ENCODE results near the gene MYO3B.

The MYO3B gene

GRCh38 chr2:170313347-170313991, 135.5 kb downstream of the MYO3B start:
- in situ Hi-C loops (cut with MboI; ENCODE audit: low pct_unique_long_range_greater_than_20kb, low sequenced_read_pairs) = no loop called here
- no peak for DNase-seq

- DNase-seq = no peak
- in situ Hi-C loops (cut with MboI; ENCODE audit: low pct_unique_long_range_greater_than_20kb, low sequenced_read_pairs) = no loop called here
Observed at GRCh38 chr2:170313992-170314348, 136.0 kb downstream of the MYO3B start.

- no peak for DNase-seq
- in situ Hi-C loops (cut with MboI; ENCODE audit: low pct_unique_long_range_greater_than_20kb, low sequenced_read_pairs) = no loop called here
Observed at GRCh38 chr2:170314744-170315447, 136.9 kb downstream of the MYO3B start.

- in situ Hi-C loops (cut with MboI; ENCODE audit: low pct_unique_long_range_greater_than_20kb, low sequenced_read_pairs) = no loop called here
- no peak for DNase-seq
Observed at GRCh38 chr2:170320948-170321347, 143.0 kb downstream of the MYO3B start.

- DNase-seq = no peak
- in situ Hi-C loops (cut with MboI; ENCODE audit: low pct_unique_long_range_greater_than_20kb, low sequenced_read_pairs) = no loop called here
Observed at GRCh38 chr2:170321526-170321925, 143.6 kb downstream of the MYO3B start.

- in situ Hi-C loops (cut with MboI; ENCODE audit: low pct_unique_long_range_greater_than_20kb, low sequenced_read_pairs) = no loop called here
- no peak for DNase-seq
Observed at GRCh38 chr2:170322140-170322766, 144.3 kb downstream of the MYO3B start.

GRCh38 chr2:170323743-170324142, 145.8 kb downstream of the MYO3B start:
- in situ Hi-C loops (cut with MboI; ENCODE audit: low pct_unique_long_range_greater_than_20kb, low sequenced_read_pairs) = no loop called here
- DNase-seq = no peak

GRCh38 chr2:170324640-170325046, 146.7 kb downstream of the MYO3B start:
- in situ Hi-C loops (cut with MboI; ENCODE audit: low pct_unique_long_range_greater_than_20kb, low sequenced_read_pairs) = no loop called here
- DNase-seq = peak; percentile 53

- no peak for DNase-seq
- in situ Hi-C loops (cut with MboI; ENCODE audit: low pct_unique_long_range_greater_than_20kb, low sequenced_read_pairs) = no loop called here
Observed at GRCh38 chr2:170330881-170331280, 152.9 kb downstream of the MYO3B start.

GRCh38 chr2:170332676-170333402, 154.9 kb downstream of the MYO3B start:
- in situ Hi-C loops (cut with MboI; ENCODE audit: low pct_unique_long_range_greater_than_20kb, low sequenced_read_pairs) = no loop called here
- no peak for DNase-seq

- in situ Hi-C loops (cut with MboI; ENCODE audit: low pct_unique_long_range_greater_than_20kb, low sequenced_read_pairs) = no loop called here
- no peak for DNase-seq
Observed at GRCh38 chr2:170335351-170335750, 157.4 kb downstream of the MYO3B start.

- in situ Hi-C loops (cut with MboI; ENCODE audit: low pct_unique_long_range_greater_than_20kb, low sequenced_read_pairs) = no loop called here
Observed at GRCh38 chr2:170336408-170336807, 158.5 kb downstream of the MYO3B start.

GRCh38 chr2:170336916-170337315, 159.0 kb downstream of the MYO3B start:
- no peak for DNase-seq
- in situ Hi-C loops (cut with MboI; ENCODE audit: low pct_unique_long_range_greater_than_20kb, low sequenced_read_pairs) = no loop called here

More at GRCh38 chr2:170336408-170336807, 158.5 kb downstream of the MYO3B start:
- no peak for DNase-seq

- in situ Hi-C loops (cut with MboI; ENCODE audit: low pct_unique_long_range_greater_than_20kb, low sequenced_read_pairs) = no loop called here
- no peak for DNase-seq
Observed at GRCh38 chr2:170339322-170339721, 161.4 kb downstream of the MYO3B start.

GRCh38 chr2:170339750-170340692, 162.1 kb downstream of the MYO3B start:
- in situ Hi-C loops (cut with MboI; ENCODE audit: low pct_unique_long_range_greater_than_20kb, low sequenced_read_pairs) = no loop called here
- no peak for DNase-seq

- in situ Hi-C loops (cut with MboI; ENCODE audit: low pct_unique_long_range_greater_than_20kb, low sequenced_read_pairs) = no loop called here
- DNase-seq = no peak
Observed at GRCh38 chr2:170340693-170341068, 162.7 kb downstream of the MYO3B start.

- in situ Hi-C loops (cut with MboI; ENCODE audit: low pct_unique_long_range_greater_than_20kb, low sequenced_read_pairs) = no loop called here
- DNase-seq = no peak
Observed at GRCh38 chr2:170341684-170342623, 164.0 kb downstream of the MYO3B start.

Data from KBM-7 (cell line).